Cortex of kidney (tissue), 1 donor: ENCODE results near the gene SRPRA.

Experiments used
- DNase-seq: peaks from one replicate; lab custom pipeline; 2025; lab: John Stamatoyannopoulos, UW

SRPRA gene

GRCh38 chr11:126229858-126230540, 38.7 kb downstream of the SRPRA start:
- DNase-seq, result no peak

GRCh38 chr11:126226334-126227084, 42.2 kb downstream of the SRPRA start:
- no peak for DNase-seq

GRCh38 chr11:126225295-126225665, 43.4 kb downstream of the SRPRA start:
- DNase-seq, result no peak

GRCh38 chr11:126224647-126225294, 43.9 kb downstream of the SRPRA start:
- no peak for DNase-seq

GRCh38 chr11:126219547-126219946, 49.1 kb downstream of the SRPRA start:
- no peak for DNase-seq

GRCh38 chr11:126217491-126217890, 51.2 kb downstream of the SRPRA start:
- no peak for DNase-seq

- DNase-seq, result no peak
These were observed 52.0 kb downstream of the SRPRA start for GRCh38 chr11:126216526-126217305.

GRCh38 chr11:126214841-126215240, 53.9 kb downstream of the SRPRA start:
- no peak for DNase-seq

GRCh38 chr11:126214441-126214840, 54.3 kb downstream of the SRPRA start:
- no peak for DNase-seq
